Uterus (tissue), 2 donors: ENCODE measurements around the gene GLIS1.

Source experiments
- CTCF ChIP-seq, 4 experiments: fragments of 200-600 bp in 2 of 4; fragments of 450-650 bp in 2 of 4; sonication (generic) in 2 of 4; IDR thresholded peaks; one replicate each; pipeline ENCODE4 v1.5.1; 2016 to 2019; ENCODE audit warnings: antibody characterized with exemption in 4 of 4, mild to moderate bottlenecking in 2 of 4, moderate library complexity in 1 of 4
- POLR2A ChIP-seq, 2 donors: fragments of 450-650 bp; IDR thresholded peaks; one replicate each; pipeline ENCODE4 v1.6.1; 2016; ENCODE audit warnings: antibody characterized with exemption in 2 of 2, mild to moderate bottlenecking in 1 of 2, moderate library complexity in 1 of 2

- TF ChIP-seq CTCF (IDR thresholded peaks at IDR 0.05) (no peak), POLR2A (IDR thresholded peaks at IDR 0.05) (no peak)
Measured at GRCh38 chr1:53544728-53545515, 194.0 kb downstream of the GLIS1 start.
